Esophagus muscularis mucosa (tissue), 4 donors: Measurements from ENCODE around the gene TNRC18. TPM values are rescaled to one million over a fixed set of nuclear protein-coding genes. Genes with fewer than 3 reads are reported as not detected.
A peak's percentile ranks its signal among the peaks of the same experiment; 100 is the strongest.

Experiments
- DNase-seq: peaks from one replicate; pipeline ENCODE4 v3.0.0-alpha.2; 2017; ENCODE audit errors: extremely low spot score
- H3K27ac ChIP-seq, 4 donors: fragments of 200-600 bp; sonication (generic); replicated peaks in 1 of 4; 1 replicate in 3 of 4; 2 replicates in 1 of 4; pipeline ENCODE4 v1.5.1; 2016 to 2019; ENCODE audit warnings: mild to moderate bottlenecking in 1 of 4
- H3K27me3 ChIP-seq, 4 donors: fragments of 200-600 bp; sonication (generic); one replicate each; pipeline versions ENCODE4 v1.5.1 to v1.6.0; 2016 to 2019
- H3K36me3 ChIP-seq, 4 donors: fragments of 200-600 bp; sonication (generic); one replicate each; pipeline ENCODE4 v1.5.1; 2016 to 2019
- H3K4me1 ChIP-seq, 4 donors: fragments of 200-600 bp; sonication (generic); one replicate each; pipeline ENCODE4 v1.5.1; 2016 to 2019
- H3K4me3 ChIP-seq, 4 donors: fragments of 200-600 bp; sonication (generic); 1 replicate in 2 of 4; 2 replicates in 2 of 4; pipeline ENCODE4 v1.5.1; 2016 to 2019; ENCODE audit warnings: mild to moderate bottlenecking in 4 of 4, moderate library complexity in 1 of 4
- H3K9me3 ChIP-seq, 4 donors: fragments of 200-600 bp; sonication (generic); 1 replicate in 3 of 4; 2 replicates in 1 of 4; pipeline ENCODE4 v1.5.1; 2016 to 2019
- EP300 ChIP-seq: sonication (generic); formaldehyde crosslinking; IDR thresholded peaks from one replicate; pipeline ENCODE4 v1.6.1; 2017; ENCODE audit warnings: antibody characterized with exemption
- POLR2A ChIP-seq: fragments of 450-650 bp; IDR thresholded peaks from one replicate; pipeline ENCODE4 v1.6.1; 2017; ENCODE audit warnings: antibody characterized with exemption, moderate library complexity, mild to moderate bottlenecking, low read depth
- POLR2AphosphoS5 ChIP-seq, 2 donors: sonication (generic); formaldehyde crosslinking; IDR thresholded peaks; one replicate each; pipeline ENCODE4 v1.6.1; 2017; ENCODE audit warnings: antibody characterized with exemption in 2 of 2
- WGBS: methylation state at CpG from one replicate; pipeline ENCODE4 v1.1.5; 2018; 5-methylcytosine and 5-hydroxymethylcytosine counted together
- intact Hi-C: fragments of 100-400 bp; cut with DNase I; formaldehyde crosslinking; loops from one replicate; pipeline ENCODE4 v1.15.1; 2023
- total RNA-seq, 4 donors: library from RNA; depleted of rRNA; stranded (reverse); fragments of >200 nt; gene quantifications; one replicate each; pipeline versions ENCODE4 v1.1.0 to v1.2.1, GENCODE V29; 2016
- TF ChIP-seq, protein P1 (sequence below), 3 experiments: fragments of 200-600 bp in 2 of 3; fragments of 450-650 bp in 1 of 3; sonication (generic) in 2 of 3; IDR thresholded peaks; one replicate each; pipeline ENCODE4 v1.5.1; 2017 to 2019; ENCODE audit warnings: antibody characterized with exemption in 3 of 3, mild to moderate bottlenecking in 2 of 3, moderate library complexity in 1 of 3

TNRC18 gene
- total RNA-seq, 4 donors from 2014 or later, result 101 to 277 (median 166) TPM

DNA sequence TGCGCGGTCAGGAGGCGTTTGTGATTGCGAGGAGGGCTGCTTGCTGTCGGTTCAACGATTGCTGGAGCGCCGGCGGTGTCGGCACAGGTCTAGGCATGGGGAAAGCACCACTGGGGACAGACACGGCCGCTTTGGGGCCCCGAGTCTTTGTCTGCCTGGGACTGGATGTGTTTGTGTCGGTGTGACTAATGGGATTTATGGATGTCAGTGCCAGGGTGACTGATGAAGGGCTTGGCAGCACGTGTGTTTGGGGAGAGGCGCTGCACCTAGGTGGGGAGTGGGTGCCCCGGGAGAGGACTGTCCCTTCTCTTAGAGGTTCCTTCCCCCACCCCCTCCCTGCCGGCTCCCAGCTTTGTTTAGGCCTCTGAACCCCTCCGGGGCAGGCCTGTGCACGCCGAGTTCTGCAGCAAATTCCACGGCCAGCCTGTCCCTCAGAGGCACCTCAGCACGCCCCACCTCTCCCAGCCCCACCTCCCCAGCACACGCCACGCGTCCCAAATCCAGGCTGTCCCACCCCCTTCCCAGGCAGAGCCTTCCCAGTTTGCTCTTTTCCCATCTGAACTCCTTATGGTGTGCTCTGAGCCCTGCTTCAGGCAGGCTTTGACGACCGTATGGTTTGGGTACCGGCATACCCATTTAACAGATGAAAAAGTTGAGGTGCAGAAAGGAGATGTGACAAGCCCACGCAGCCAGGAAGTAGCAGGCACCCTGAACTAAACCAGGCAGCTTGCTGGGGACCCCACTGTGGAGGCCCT lies 6.4 kb upstream of the TNRC18 start:
- H3K36me3 ChIP-seq, result no peaks in the 10 kb centered on the region
- H3K4me1 ChIP-seq, result peaks cover 26 to 39% (median 33%) of the 10 kb centered on the region in 4 donors
- 27% methylated on average over 25 of the region's 30 CpGs for WGBS
- intact Hi-C loops, result no loop called here
- peak overlapping the region; percentile 96 to 100 (median 100) for H3K27ac ChIP-seq
- peak overlapping the region; percentile 84 to 100 (median 94) for H3K4me3 ChIP-seq
- no peaks in the 10 kb centered on the region for H3K27me3 ChIP-seq
- no peak for TF ChIP-seq POLR2AphosphoS5 (IDR thresholded peaks at IDR 0.05)
- TF ChIP-seq, protein P1, sequence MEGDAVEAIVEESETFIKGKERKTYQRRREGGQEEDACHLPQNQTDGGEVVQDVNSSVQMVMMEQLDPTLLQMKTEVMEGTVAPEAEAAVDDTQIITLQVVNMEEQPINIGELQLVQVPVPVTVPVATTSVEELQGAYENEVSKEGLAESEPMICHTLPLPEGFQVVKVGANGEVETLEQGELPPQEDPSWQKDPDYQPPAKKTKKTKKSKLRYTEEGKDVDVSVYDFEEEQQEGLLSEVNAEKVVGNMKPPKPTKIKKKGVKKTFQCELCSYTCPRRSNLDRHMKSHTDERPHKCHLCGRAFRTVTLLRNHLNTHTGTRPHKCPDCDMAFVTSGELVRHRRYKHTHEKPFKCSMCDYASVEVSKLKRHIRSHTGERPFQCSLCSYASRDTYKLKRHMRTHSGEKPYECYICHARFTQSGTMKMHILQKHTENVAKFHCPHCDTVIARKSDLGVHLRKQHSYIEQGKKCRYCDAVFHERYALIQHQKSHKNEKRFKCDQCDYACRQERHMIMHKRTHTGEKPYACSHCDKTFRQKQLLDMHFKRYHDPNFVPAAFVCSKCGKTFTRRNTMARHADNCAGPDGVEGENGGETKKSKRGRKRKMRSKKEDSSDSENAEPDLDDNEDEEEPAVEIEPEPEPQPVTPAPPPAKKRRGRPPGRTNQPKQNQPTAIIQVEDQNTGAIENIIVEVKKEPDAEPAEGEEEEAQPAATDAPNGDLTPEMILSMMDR (IDR thresholded peaks at IDR 0.05), result no peak
- no peak for TF ChIP-seq POLR2A
- no peak for TF ChIP-seq EP300
- no peak for DNase-seq
- no peaks in the 10 kb centered on the region for H3K9me3 ChIP-seq

DNA sequence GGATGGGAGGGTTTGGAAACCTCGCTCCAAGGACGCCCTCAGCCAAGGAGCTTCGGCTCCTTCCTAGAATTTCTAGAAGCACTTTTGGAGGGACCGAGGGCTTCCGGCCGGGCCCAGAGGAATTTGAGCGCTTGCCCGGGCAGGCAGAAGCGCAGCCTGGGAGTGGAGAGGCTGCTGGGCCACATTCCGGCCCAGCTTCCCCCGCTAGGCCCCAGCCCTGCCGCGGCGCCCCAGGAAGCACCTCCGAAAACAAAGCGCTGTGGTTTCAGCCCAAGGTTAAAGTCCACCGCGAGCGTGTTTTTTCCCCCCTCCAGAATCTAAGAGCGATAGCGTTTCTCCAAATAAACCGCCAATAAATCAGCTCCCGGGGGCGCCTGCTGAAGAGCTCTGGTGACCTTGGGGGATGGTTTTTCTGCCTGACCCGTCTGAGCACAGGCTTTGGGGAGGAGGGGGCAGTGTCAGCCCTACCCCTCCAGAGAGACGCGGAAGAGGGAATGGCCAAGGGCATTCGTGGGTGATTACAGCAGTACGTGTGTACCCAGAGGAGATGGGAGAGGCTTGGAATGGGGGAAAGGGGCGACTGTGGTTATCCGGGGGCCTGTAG lies 5.7 kb upstream of the TNRC18 start:
- WGBS, result 18% methylated on average over 15 of the region's 31 CpGs
- Histone ChIP-seq H3K36me3 (no peaks in the 10 kb centered on the region), H3K4me3 (peak overlapping the region; percentile 84 to 100 (median 94)), H3K4me1 (peaks cover 26 to 39% (median 33%) of the 10 kb centered on the region in 4 donors), H3K27ac (peak overlapping the region; percentile 96 to 100 (median 100)), H3K27me3 (no peaks in the 10 kb centered on the region), H3K9me3 (no peaks in the 10 kb centered on the region)
- intact Hi-C loops, result no loop called here
- no peak for DNase-seq
- TF ChIP-seq, protein P1 (IDR thresholded peaks at IDR 0.05), result no peak
- TF ChIP-seq POLR2A (no peak), POLR2AphosphoS5 (IDR thresholded peaks at IDR 0.05) (no peak), EP300 (no peak)

DNA sequence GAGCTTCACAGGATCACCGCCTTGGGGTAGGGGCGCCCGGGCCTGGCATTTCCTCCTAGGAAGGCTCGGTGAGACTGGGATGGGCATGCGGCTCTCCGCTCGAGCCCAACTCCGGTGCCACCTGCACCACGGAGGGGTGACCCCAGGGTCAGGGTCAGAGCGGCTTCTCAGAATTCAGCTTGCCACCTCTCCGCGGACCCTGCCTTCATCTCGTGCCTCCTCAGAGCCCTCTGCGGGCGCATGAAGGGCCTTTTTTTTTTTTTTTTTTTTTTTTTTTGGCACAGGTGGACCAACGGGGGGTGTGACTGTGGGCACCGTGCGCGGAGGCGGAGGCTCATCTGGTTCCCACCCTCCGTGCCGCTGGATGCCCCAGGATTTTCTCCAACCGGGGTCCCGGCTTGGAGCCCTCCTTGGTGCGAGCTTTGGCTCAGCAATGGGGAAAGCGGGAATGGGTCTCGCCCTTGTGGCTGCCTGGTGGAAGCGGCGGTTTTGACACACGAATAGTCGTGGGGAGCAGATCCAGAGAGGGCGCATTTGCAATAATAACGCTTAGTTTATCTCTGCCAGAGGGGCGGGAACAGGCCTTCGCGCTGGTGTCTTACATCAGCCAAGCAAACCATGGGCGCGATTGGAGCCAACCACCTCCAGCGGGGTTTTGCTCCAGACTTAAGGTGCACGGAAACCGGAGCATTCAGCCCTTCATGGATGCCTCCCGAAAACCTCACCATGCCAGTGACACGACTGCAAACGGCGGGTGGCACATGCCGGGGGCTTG lies 5.0 kb upstream of the TNRC18 start:
- no peaks in the 10 kb centered on the region for H3K36me3 ChIP-seq
- TF ChIP-seq, protein P1 (IDR thresholded peaks at IDR 0.05), result peak in 1 of 3 experiments; percentile 26
- TF ChIP-seq POLR2AphosphoS5 (IDR thresholded peaks at IDR 0.05), result peak; percentile 55 to 69
- TF ChIP-seq POLR2A, result no peak
- no peaks in the 10 kb centered on the region for H3K9me3 ChIP-seq
- peak; percentile 96 for DNase-seq
- intact Hi-C loops, result no loop called here
- WGBS, result 9% methylated on average over 34 of the region's 46 CpGs
- peak overlapping the region; percentile 84 to 100 (median 94) for H3K4me3 ChIP-seq
- H3K27me3 ChIP-seq, result no peaks in the 10 kb centered on the region
- H3K27ac ChIP-seq, result peak overlapping the region; percentile 96 to 100 (median 100)
- peaks cover 26 to 39% (median 33%) of the 10 kb centered on the region in 4 donors for H3K4me1 ChIP-seq

DNA sequence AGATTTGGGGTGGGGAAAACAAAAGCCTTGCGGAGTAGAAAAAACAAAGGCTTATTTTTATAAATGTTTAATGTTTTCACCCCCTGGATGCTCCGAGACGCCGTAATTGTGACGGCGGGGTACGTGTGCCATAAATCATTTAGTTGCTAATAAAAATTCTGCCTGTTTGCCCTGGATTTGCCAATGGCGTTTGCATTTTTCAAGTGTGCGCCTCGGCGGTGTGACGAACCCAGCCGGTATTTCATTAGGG lies 2.5 kb upstream of the TNRC18 start:
- intact Hi-C loops, result no loop called here
- no peak for TF ChIP-seq POLR2A
- no peak for TF ChIP-seq EP300
- no peak for TF ChIP-seq POLR2AphosphoS5 (IDR thresholded peaks at IDR 0.05)
- TF ChIP-seq, protein P1 (IDR thresholded peaks at IDR 0.05), result no peak
- Histone ChIP-seq H3K4me3 (peak overlapping the region; percentile 84 to 100 (median 94)), H3K9me3 (no peaks in the 10 kb centered on the region), H3K27me3 (no peaks in the 10 kb centered on the region), H3K27ac (peak overlapping the region; percentile 96 to 100 (median 100)), H3K36me3 (no peaks in the 10 kb centered on the region), H3K4me1 (peaks cover 26 to 39% (median 33%) of the 10 kb centered on the region in 4 donors)
- under 1% methylated on average over 11 of the region's 13 CpGs for WGBS
- DNase-seq, result no peak
